WTC11 (cell line): ENCODE results near the gene MTHFD2.

ENCODE experiments used
- CTCF ChIP-seq: fragments of 200-600 bp; IDR thresholded peaks from 2 replicates; pipeline ENCODE4 v1.8.0; 2022; ENCODE audit warnings: antibody characterized with exemption
- SP1 ChIP-seq: sonication (generic); formaldehyde crosslinking; conservative IDR thresholded peaks from 2 replicates; pipeline ENCODE4 v1.8.1; 2022; ENCODE audit warnings: missing genetic modification reagents

- TF ChIP-seq CTCF (no peak), SP1 (CRISPR knock-in tag) (no peak)
Measured at GRCh38 chr2:74249406-74250122, 51.1 kb downstream of the MTHFD2 start.
